NK-92 (cell line): ENCODE measurements around the gene COX7B2.

Experiments used
- DNase-seq: peaks from one replicate; lab custom pipeline; 2025; ENCODE audit not compliant: unreplicated experiment; lab: John Stamatoyannopoulos, UW

COX7B2 gene

GRCh38 chr4:46720055-46720454, 189.0 kb downstream of the COX7B2 start:
- no peak for DNase-seq

GRCh38 chr4:46717950-46718349, 191.1 kb downstream of the COX7B2 start:
- no peak for DNase-seq

GRCh38 chr4:46715468-46715867, 193.6 kb downstream of the COX7B2 start:
- DNase-seq, result no peak

GRCh38 chr4:46698891-46699290, 210.2 kb downstream of the COX7B2 start:
- DNase-seq, result no peak
